B cell (primary cell): ENCODE data around the gene SCEL. TPM values are rescaled to one million over a fixed set of nuclear protein-coding genes. Genes with fewer than 3 reads are reported as not detected.

ENCODE experiments used
- ATAC-seq: fragments of 200-7000 bp; cut with Tn5 transposase; one replicate; pipeline ENCODE4 v1.10.0; 2021; ENCODE audit warnings: low read depth, mild to moderate bottlenecking, moderate number of reproducible peaks, moderate library complexity
- CTCF ChIA-PET: fragments of 350-600 bp; sonication (Branson Sonifier 250); formaldehyde crosslinking; loops from one replicate; lab custom pipeline; 2021; ENCODE audit warnings: antibody characterized with exemption, inconsistent platforms; lab: Charles Lee
- POLR2A ChIA-PET: fragments of 350-600 bp; sonication (Branson Sonifier 250); formaldehyde crosslinking; loops from one replicate; lab custom pipeline; 2021; ENCODE audit warnings: antibody characterized with exemption; lab: Charles Lee
- DNase-seq: peaks from one replicate; pipeline ENCODE4 v3.0.0; 2013
- H2AFZ ChIP-seq: 2 replicates; pipeline ENCODE4 v1.6.1; 2012; ENCODE audit warnings: mild to moderate bottlenecking, low read depth, low read length; ENCODE audit not compliant: insufficient read depth, poor library complexity, severe bottlenecking
- H3K27ac ChIP-seq, 2 donors: 1 replicate in 1 of 2; 2 replicates in 1 of 2; pipeline ENCODE4 v1.5.1; 2012 to 2013; ENCODE audit warnings: low read length in 2 of 2, mild to moderate bottlenecking in 2 of 2, moderate library complexity in 1 of 2
- H3K27me3 ChIP-seq, 4 experiments: fragments of 200-600 bp in 1 of 4; sonication (generic) in 1 of 4; replicated peaks in 1 of 4; 1 replicate in 2 of 4; 2 replicates in 2 of 4; pipeline versions ENCODE4 v1.6.1 to v1.7.0; 2013 to 2016; ENCODE audit warnings: low read length in 3 of 4, mild to moderate bottlenecking in 2 of 4, mixed read lengths in 1 of 4, moderate library complexity in 1 of 4; ENCODE audit not compliant: insufficient read depth in 4 of 4, control insufficient read depth in 3 of 4; ENCODE audit errors: control extremely low read depth in 1 of 4
- H3K36me3 ChIP-seq, 2 experiments: replicated peaks in 1 of 2; 1 replicate in 1 of 2; 2 replicates in 1 of 2; pipeline versions ENCODE4 v1.6.1 to v1.7.1; 2013; ENCODE audit warnings: low read length in 1 of 2; ENCODE audit not compliant: insufficient read depth in 2 of 2, control insufficient read depth in 1 of 2; ENCODE audit errors: control extremely low read depth in 1 of 2, extremely low read depth in 1 of 2
- H3K4me1 ChIP-seq, 2 donors: fragments of 200-600 bp in 1 of 2; sonication (generic) in 1 of 2; 1 replicate in 1 of 2; 2 replicates in 1 of 2; pipeline versions ENCODE4 v1.5.1 to v1.6.1; 2013 to 2017; ENCODE audit warnings: low read length in 2 of 2; ENCODE audit not compliant: control insufficient read depth in 2 of 2, insufficient read depth in 2 of 2
- H3K4me2 ChIP-seq: replicated peaks from 2 replicates; pipeline ENCODE3; 2012; ENCODE audit warnings: mild to moderate bottlenecking, low read depth, low read length; ENCODE audit not compliant: poor library complexity, severe bottlenecking
- H3K4me3 ChIP-seq, 5 experiments: fragments of 200-600 bp in 1 of 5; sonication (generic) in 1 of 5; 1 replicate in 3 of 5; 2 replicates in 2 of 5; pipeline versions ENCODE4 v1.5.1 to v1.7.0; 2011 to 2016; ENCODE audit warnings: low read length in 4 of 5, mild to moderate bottlenecking in 4 of 5, low read depth in 2 of 5, control low read depth in 1 of 5, moderate library complexity in 1 of 5; ENCODE audit not compliant: insufficient read depth in 1 of 5; ENCODE audit errors: control extremely low read depth in 1 of 5, extremely low read depth in 1 of 5
- H3K79me2 ChIP-seq: fragments of 200-600 bp; sonication (generic); one replicate; pipeline ENCODE4 v1.6.0; 2016; ENCODE audit warnings: low read length; ENCODE audit not compliant: control insufficient read depth, insufficient read depth
- H3K9ac ChIP-seq: fragments of 200-600 bp; sonication (generic); 2 replicates; pipeline ENCODE4 v1.6.1; 2017; ENCODE audit warnings: mild to moderate bottlenecking, low read length, moderate library complexity
- H3K9me3 ChIP-seq, 3 donors: one replicate each; pipeline versions ENCODE4 v1.6.1 to v1.7.1; 2013; ENCODE audit warnings: low read length in 2 of 3; ENCODE audit not compliant: control insufficient read depth in 2 of 3, insufficient read depth in 1 of 3; ENCODE audit errors: control extremely low read depth in 1 of 3
- H4K20me1 ChIP-seq: 2 replicates; pipeline ENCODE4 v1.6.0; 2012; ENCODE audit warnings: mild to moderate bottlenecking, low read length; ENCODE audit not compliant: insufficient read depth, control insufficient read depth, poor library complexity, severe bottlenecking
- H3K27ac Mint-ChIP-seq: one replicate; pipeline ENCODE4 v1.8.0; 2021; ENCODE audit warnings: mixed read lengths
- H3K27me3 Mint-ChIP-seq: one replicate; pipeline ENCODE4 v1.8.0; 2021; ENCODE audit warnings: mixed read lengths
- H3K4me1 Mint-ChIP-seq: one replicate; pipeline ENCODE4 v1.8.0; 2021; ENCODE audit warnings: mixed read lengths
- H3K4me3 Mint-ChIP-seq: one replicate; pipeline ENCODE4 v1.8.0; 2021; ENCODE audit warnings: mixed read lengths
- H3K9me3 Mint-ChIP-seq: one replicate; pipeline ENCODE4 v1.8.0; 2022; ENCODE audit warnings: mixed read lengths; ENCODE audit not compliant: insufficient read depth
- CTCF ChIP-seq: fragments of 200-600 bp; IDR thresholded peaks from one replicate; pipeline ENCODE4 v1.8.0; 2022; ENCODE audit warnings: antibody characterized with exemption, mild to moderate bottlenecking
- EZH2 ChIP-seq: IDR thresholded peaks from 2 replicates; pipeline ENCODE4 v1.6.1; 2012; ENCODE audit warnings: borderline replicate concordance, low read depth, mild to moderate bottlenecking, moderate library complexity, low read length; ENCODE audit not compliant: insufficient read depth, poor library complexity, severe bottlenecking
- WGBS: methylation state at CpG from one replicate; pipeline ENCODE4 v1.1.5; 2013; ENCODE audit warnings: missing lambda C conversion rate; ENCODE audit not compliant: insufficient coverage; 5-methylcytosine and 5-hydroxymethylcytosine counted together
- intact Hi-C: fragments of 100-400 bp; cut with micrococcal nuclease; formaldehyde crosslinking; loops from one replicate; pipeline ENCODE4 v1.10.0; 2022
- polyA plus RNA-seq: library from polyadenylated mRNA; depleted of rRNA; stranded (reverse); fragments of >200 nt; gene quantifications from 2 replicates; pipeline ENCODE4 v1.2.3, GENCODE V29; 2012
- total RNA-seq, 2 donors: library from RNA; stranded (reverse); fragments of 120-200 nt in 1 of 2; gene quantifications; 1 replicate in 1 of 2; 2 replicates in 1 of 2; pipeline versions ENCODE4 v1.2.3 to v1.2.4, GENCODE V29; 2013 to 2022

The SCEL gene
- total and polyA plus RNA-seq, 2 donors (not counting 1 experiment from before 2014, with no cell fraction given): not detected

GRCh38 chr13:77548594-77548993 lies 13.1 kb downstream of the SCEL start:
- no peak overlapping the region for H3K27ac Mint-ChIP-seq
- no peaks in the 10 kb centered on the region for H3K36me3 ChIP-seq
- H3K79me2 ChIP-seq: no peaks in the 10 kb centered on the region
- TF ChIP-seq CTCF: no peak
- no peak for TF ChIP-seq EZH2
- ChIA-PET CTCF (interaction anchor here (1.5 to 1.8 kb wide), 2 partner anchors 16 to 40 kb away, joined by 3 to 9 read pairs; no protein-coding TSS in a partner anchor), POLR2A (no interaction called here)
- no peak overlapping the region for H3K27ac ChIP-seq
- peaks cover 2% of the 10 kb centered on the region for H3K27me3 Mint-ChIP-seq
- no peaks in the 10 kb centered on the region for H4K20me1 ChIP-seq
- H3K4me3 Mint-ChIP-seq: no peak overlapping the region
- H3K4me1 Mint-ChIP-seq: peaks cover 11% of the 10 kb centered on the region
- H3K9me3 ChIP-seq: no peaks in the 10 kb centered on the region
- no peak overlapping the region for H3K4me2 ChIP-seq
- no peaks in the 10 kb centered on the region for H3K9me3 Mint-ChIP-seq
- H2AFZ ChIP-seq: no peak overlapping the region
- no CpG with 5 or more reads among the region's 3 CpGs for WGBS
- H3K4me1 ChIP-seq: peaks cover 9 to 11% of the 10 kb centered on the region in 2 donors
- no peaks in the 10 kb centered on the region for H3K27me3 ChIP-seq
- intact Hi-C loops: no loop called here
- no peak overlapping the region for H3K9ac ChIP-seq
- ATAC-seq (no peak), DNase-seq (no peak)
- no peak overlapping the region for H3K4me3 ChIP-seq

- no peaks in the 10 kb centered on the region for H3K79me2 ChIP-seq
- H3K36me3 ChIP-seq: no peaks in the 10 kb centered on the region
- H3K4me2 ChIP-seq: no peak overlapping the region
- no peak overlapping the region for H2AFZ ChIP-seq
- H3K4me3 ChIP-seq: no peak overlapping the region
- 97% methylated on average over 5 of the region's 5 CpGs for WGBS
- no peak for ATAC-seq
- Mint-ChIP-seq H3K4me1 (peaks cover 10% of the 10 kb centered on the region), H3K4me3 (no peak overlapping the region), H3K27ac (no peak overlapping the region), H3K27me3 (peaks cover 10% of the 10 kb centered on the region), H3K9me3 (no peaks in the 10 kb centered on the region)
- peaks cover 7 to 12% of the 10 kb centered on the region in 2 donors for H3K4me1 ChIP-seq
- TF ChIP-seq CTCF: no peak
- TF ChIP-seq EZH2: no peak
- ChIA-PET POLR2A (no interaction called here), CTCF (no interaction called here)
- intact Hi-C loops: no loop called here
- H3K9me3 ChIP-seq: no peaks in the 10 kb centered on the region
- no peaks in the 10 kb centered on the region for H4K20me1 ChIP-seq
- no peak overlapping the region for H3K27ac ChIP-seq
- H3K9ac ChIP-seq: no peak overlapping the region
- peaks cover 0 to 4% (median 3%) of the 10 kb centered on the region in 4 experiments for H3K27me3 ChIP-seq
- no peak for DNase-seq
Observed at GRCh38 chr13:77554069-77554468, 18.6 kb downstream of the SCEL start.
